Measurements from ENCODE around the gene PARD3. TPM values are rescaled to one million over a fixed set of nuclear protein-coding genes. Genes with fewer than 3 reads are reported as not detected.

The PARD3 gene
- total RNA-seq, 2 experiments from 2014 or later: 3.6 to 4.0 TPM

- CTCF ChIA-PET: no interaction called here
- no peak for DNase-seq
- no peaks in the 10 kb centered on the region for H3K27me3 Mint-ChIP-seq (ENCODE audit: low read depth)
- no peak overlapping the region for H3K27ac Mint-ChIP-seq
- intact Hi-C loops (cut with micrococcal nuclease): loop anchor here (10.0 kb wide), 2 partner anchors 752 to 992 kb away; no protein-coding TSS in a partner anchor
- no peaks in the 10 kb centered on the region for H3K36me3 Mint-ChIP-seq (ENCODE audit: low read depth)
- no peak overlapping the region for H3K4me3 Mint-ChIP-seq
- peaks cover 23% of the 10 kb centered on the region for H3K4me1 Mint-ChIP-seq (ENCODE audit: low read depth)
- no peaks in the 10 kb centered on the region for H3K9me3 Mint-ChIP-seq
Measured at GRCh38 chr10:34126371-34127151, 688.5 kb downstream of the PARD3 start.

DNA sequence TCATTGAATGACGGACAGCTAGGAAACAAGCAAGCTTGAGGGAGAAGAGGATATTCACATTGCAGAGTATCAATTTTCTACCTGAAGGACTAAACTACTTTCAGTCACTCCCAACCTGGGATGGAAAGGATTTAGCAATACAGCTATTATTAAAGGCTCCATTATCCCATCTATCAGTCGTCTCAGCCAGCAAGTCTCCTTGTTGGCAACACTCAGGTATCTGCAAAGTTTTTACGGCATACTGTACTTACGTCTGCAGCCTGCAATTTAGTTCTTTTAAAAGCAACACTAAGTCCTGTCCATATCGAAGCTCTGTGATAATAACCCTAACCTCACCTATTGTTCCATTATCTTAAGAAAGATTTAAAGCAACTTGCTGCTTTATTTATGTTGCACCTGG, 689.4 kb downstream of the PARD3 start:
- CTCF ChIA-PET: no interaction called here
- no peaks in the 10 kb centered on the region for H3K27me3 Mint-ChIP-seq (ENCODE audit: low read depth)
- H3K27ac Mint-ChIP-seq: no peak overlapping the region
- H3K36me3 Mint-ChIP-seq (ENCODE audit: low read depth): no peaks in the 10 kb centered on the region
- no peak overlapping the region for H3K4me3 Mint-ChIP-seq
- peaks cover 28% of the 10 kb centered on the region for H3K4me1 Mint-ChIP-seq (ENCODE audit: low read depth)
- intact Hi-C loops (cut with micrococcal nuclease): loop anchor here (10.0 kb wide), 2 partner anchors 751 to 991 kb away; no protein-coding TSS in a partner anchor
- no peaks in the 10 kb centered on the region for H3K9me3 Mint-ChIP-seq
- no peak for DNase-seq

GRCh38 chr10:34124522-34125035, 690.5 kb downstream of the PARD3 start:
- Mint-ChIP-seq H3K9me3 (no peaks in the 10 kb centered on the region), H3K27ac (no peak overlapping the region), H3K36me3 (ENCODE audit: low read depth) (no peaks in the 10 kb centered on the region), H3K4me3 (no peak overlapping the region), H3K4me1 (ENCODE audit: low read depth) (peaks cover 28% of the 10 kb centered on the region), H3K27me3 (ENCODE audit: low read depth) (no peaks in the 10 kb centered on the region)
- CTCF ChIA-PET: no interaction called here
- intact Hi-C loops (cut with micrococcal nuclease): loop anchor here (5.0 to 10.0 kb wide), 3 partner anchors 750 to 990 kb away; no protein-coding TSS in a partner anchor
- no peak for DNase-seq

DNA sequence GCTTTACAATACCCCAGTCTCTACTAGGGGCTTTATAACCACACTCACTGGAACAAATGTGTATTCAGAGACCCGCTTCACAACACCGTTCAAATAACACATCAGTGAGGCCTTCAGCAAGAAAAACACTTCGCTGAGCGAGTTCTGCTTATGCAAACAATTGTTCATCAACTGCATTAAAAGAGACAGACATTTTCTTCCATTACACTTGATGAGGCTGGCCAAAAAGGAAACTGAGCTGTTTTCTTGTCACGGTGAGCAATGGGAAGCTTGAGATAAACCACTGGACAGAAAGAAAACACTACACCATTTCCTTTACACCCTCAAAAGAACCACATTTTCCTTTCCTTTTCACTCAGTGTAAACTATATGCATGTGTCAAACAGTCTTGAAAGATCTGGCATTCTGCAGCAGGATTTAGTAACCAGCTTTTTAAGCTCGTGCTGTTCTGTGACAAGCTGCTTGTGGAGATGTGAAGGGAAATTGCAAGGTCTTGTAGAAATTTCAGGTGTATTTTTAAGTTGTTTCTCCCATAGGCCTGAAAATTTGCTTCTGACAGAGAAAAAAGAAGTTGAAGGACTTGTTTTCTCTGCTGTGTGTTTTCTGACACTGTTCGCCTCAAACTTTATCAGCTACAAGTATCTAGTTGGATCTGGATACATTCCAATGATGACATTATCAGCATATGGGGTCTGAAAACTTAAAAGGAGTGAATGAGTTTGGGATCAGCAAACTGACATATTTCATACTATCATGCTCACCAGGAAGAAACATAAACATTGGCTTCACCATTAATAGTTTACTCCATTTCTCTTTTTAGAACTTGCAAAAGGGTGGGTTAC, 693.1 kb downstream of the PARD3 start:
- peaks cover 28% of the 10 kb centered on the region for H3K4me1 Mint-ChIP-seq (ENCODE audit: low read depth)
- no peaks in the 10 kb centered on the region for H3K36me3 Mint-ChIP-seq (ENCODE audit: low read depth)
- CTCF ChIA-PET: no interaction called here
- H3K27ac Mint-ChIP-seq: peak overlapping the region; percentile 4
- no peaks in the 10 kb centered on the region for H3K9me3 Mint-ChIP-seq
- peak; percentile 41 for DNase-seq
- H3K4me3 Mint-ChIP-seq: no peak overlapping the region
- intact Hi-C loops (cut with micrococcal nuclease): loop anchor here (1.0 to 10.0 kb wide), 5 partner anchors 160 to 987 kb away; no protein-coding TSS in a partner anchor
- H3K27me3 Mint-ChIP-seq (ENCODE audit: low read depth): no peaks in the 10 kb centered on the region

GRCh38 chr10:34121125-34121753, 693.9 kb downstream of the PARD3 start:
- H3K27ac Mint-ChIP-seq: peak overlapping the region; percentile 4
- H3K4me3 Mint-ChIP-seq: no peak overlapping the region
- H3K36me3 Mint-ChIP-seq (ENCODE audit: low read depth): no peaks in the 10 kb centered on the region
- no peaks in the 10 kb centered on the region for H3K27me3 Mint-ChIP-seq (ENCODE audit: low read depth)
- no peak for DNase-seq
- peaks cover 28% of the 10 kb centered on the region for H3K4me1 Mint-ChIP-seq (ENCODE audit: low read depth)
- intact Hi-C loops (cut with micrococcal nuclease): loop anchor here (5.0 to 10.0 kb wide), 3 partner anchors 746 to 986 kb away; no protein-coding TSS in a partner anchor
- no peaks in the 10 kb centered on the region for H3K9me3 Mint-ChIP-seq
- CTCF ChIA-PET: no interaction called here

DNA sequence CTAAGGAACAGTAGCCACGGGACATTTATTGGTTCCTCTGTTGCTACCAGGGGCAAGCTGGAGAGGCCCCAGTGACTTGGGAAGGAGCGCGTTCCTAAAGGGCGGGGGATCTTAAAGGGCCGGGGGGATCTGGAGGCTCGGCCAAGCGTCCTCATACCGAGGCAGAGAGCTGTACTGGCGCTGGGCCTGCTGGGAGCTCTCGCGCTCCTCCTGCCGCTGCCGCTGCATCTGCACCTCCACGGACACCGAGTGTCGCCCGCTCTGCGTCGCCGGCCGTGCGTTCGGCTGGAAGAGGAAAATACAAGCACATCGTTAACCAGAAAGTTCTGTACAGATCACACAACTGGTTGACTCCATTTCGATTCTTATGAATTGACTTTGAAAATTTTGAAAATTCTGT, 695.6 kb downstream of the PARD3 start:
- no peaks in the 10 kb centered on the region for H3K27me3 Mint-ChIP-seq (ENCODE audit: low read depth)
- H3K27ac Mint-ChIP-seq: no peak overlapping the region
- no peaks in the 10 kb centered on the region for H3K36me3 Mint-ChIP-seq (ENCODE audit: low read depth)
- CTCF ChIA-PET: no interaction called here
- H3K4me1 Mint-ChIP-seq (ENCODE audit: low read depth): peaks cover 25% of the 10 kb centered on the region
- intact Hi-C loops (cut with micrococcal nuclease): no loop called here
- H3K9me3 Mint-ChIP-seq: no peaks in the 10 kb centered on the region
- DNase-seq: no peak
- H3K4me3 Mint-ChIP-seq: no peak overlapping the region

DNA sequence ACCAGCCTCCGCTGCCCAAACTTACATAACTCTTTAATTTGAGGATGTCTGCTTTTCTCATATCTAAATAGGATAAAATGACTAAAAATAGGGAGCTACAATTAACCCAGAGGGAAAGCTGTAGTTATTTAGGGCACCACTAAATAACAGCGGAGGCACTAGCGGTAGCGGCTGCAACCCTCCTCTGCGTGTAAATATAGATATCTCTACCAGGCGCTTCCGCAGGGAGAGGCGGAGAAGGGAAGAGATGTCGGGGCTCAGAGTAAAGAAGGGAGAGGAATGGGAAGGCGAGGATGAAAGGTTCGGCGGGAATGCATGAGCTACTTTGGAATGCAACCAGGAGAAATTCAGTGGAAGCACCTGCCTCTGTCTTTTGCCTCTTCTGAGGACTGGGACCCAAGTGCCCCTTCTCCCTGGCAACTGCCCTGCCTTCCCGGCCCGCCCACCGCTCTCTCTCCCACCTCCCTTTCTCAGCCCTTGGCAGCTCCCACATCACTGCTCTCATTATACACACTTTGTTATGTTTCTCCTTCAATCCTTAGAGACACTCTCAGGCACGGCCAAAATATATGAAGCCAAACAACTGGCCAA, 698.3 kb downstream of the PARD3 start:
- no peak overlapping the region for H3K4me3 Mint-ChIP-seq
- intact Hi-C loops (cut with micrococcal nuclease): no loop called here
- no peaks in the 10 kb centered on the region for H3K36me3 Mint-ChIP-seq (ENCODE audit: low read depth)
- peaks cover 8% of the 10 kb centered on the region for H3K4me1 Mint-ChIP-seq (ENCODE audit: low read depth)
- no peaks in the 10 kb centered on the region for H3K27me3 Mint-ChIP-seq (ENCODE audit: low read depth)
- DNase-seq: no peak
- no peak overlapping the region for H3K27ac Mint-ChIP-seq
- H3K9me3 Mint-ChIP-seq: no peaks in the 10 kb centered on the region
- CTCF ChIA-PET: no interaction called here

- Mint-ChIP-seq H3K27me3 (ENCODE audit: low read depth) (no peaks in the 10 kb centered on the region), H3K36me3 (ENCODE audit: low read depth) (no peaks in the 10 kb centered on the region), H3K9me3 (no peaks in the 10 kb centered on the region), H3K27ac (no peak overlapping the region), H3K4me1 (ENCODE audit: low read depth) (peaks cover 2% of the 10 kb centered on the region), H3K4me3 (no peak overlapping the region)
- no peak for DNase-seq
- intact Hi-C loops (cut with micrococcal nuclease): no loop called here
- CTCF ChIA-PET: no interaction called here
Measured at GRCh38 chr10:34116220-34116641, 698.9 kb downstream of the PARD3 start.

GRCh38 chr10:34114914-34115313, 700.2 kb downstream of the PARD3 start:
- H3K4me1 Mint-ChIP-seq (ENCODE audit: low read depth): no peaks in the 10 kb centered on the region
- no peaks in the 10 kb centered on the region for H3K36me3 Mint-ChIP-seq (ENCODE audit: low read depth)
- CTCF ChIA-PET: no interaction called here
- H3K27me3 Mint-ChIP-seq (ENCODE audit: low read depth): no peaks in the 10 kb centered on the region
- H3K4me3 Mint-ChIP-seq: no peak overlapping the region
- intact Hi-C loops (cut with micrococcal nuclease): no loop called here
- H3K27ac Mint-ChIP-seq: no peak overlapping the region
- no peak for DNase-seq
- H3K9me3 Mint-ChIP-seq: no peaks in the 10 kb centered on the region

DNA sequence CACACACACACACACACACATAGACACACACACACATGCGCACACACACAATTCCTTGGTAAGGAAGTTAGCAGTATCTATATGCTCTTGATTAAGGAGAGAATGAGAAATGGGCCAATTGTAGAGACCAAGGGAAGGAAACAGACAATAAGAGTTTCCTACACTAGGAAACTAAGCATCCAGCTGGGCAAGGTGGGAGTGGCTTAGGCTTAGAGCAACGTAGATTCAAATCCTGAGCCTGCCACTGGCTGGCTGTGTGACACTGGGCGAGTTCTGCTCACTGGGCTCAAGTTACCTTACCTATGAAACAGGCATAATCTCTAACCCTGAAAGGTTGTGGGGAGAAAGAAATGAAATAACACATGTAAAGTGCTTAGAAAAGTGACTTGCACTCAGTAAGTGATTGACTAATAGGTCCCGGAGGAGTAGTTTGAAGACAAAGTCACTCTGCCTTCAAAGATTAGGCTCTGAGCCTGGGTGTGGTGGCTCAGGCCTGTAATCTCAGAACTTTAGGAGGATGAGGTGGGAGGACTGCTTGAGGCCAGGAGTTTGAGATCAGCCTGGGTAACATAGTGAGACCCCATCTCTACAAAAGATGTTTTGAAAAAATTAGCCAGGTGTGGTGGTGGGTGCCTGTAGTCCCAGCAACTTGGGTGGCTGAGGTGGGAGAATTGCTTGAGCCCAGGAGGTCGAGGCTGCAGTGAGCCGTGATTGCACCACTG, 701.4 kb downstream of the PARD3 start:
- Mint-ChIP-seq H3K36me3 (ENCODE audit: low read depth) (no peaks in the 10 kb centered on the region), H3K4me3 (no peak overlapping the region), H3K27ac (no peak overlapping the region), H3K9me3 (no peaks in the 10 kb centered on the region), H3K27me3 (ENCODE audit: low read depth) (no peaks in the 10 kb centered on the region), H3K4me1 (ENCODE audit: low read depth) (no peaks in the 10 kb centered on the region)
- CTCF ChIA-PET: interaction anchor here (0.5 kb wide), 1 partner anchor 374 kb away, joined by 4 read pairs; no protein-coding TSS in a partner anchor
- intact Hi-C loops (cut with micrococcal nuclease): no loop called here
- no peak for DNase-seq

GRCh38 chr10:34112171-34112782, 702.8 kb downstream of the PARD3 start:
- CTCF ChIA-PET: no interaction called here
- Mint-ChIP-seq H3K27me3 (ENCODE audit: low read depth) (peaks cover 2% of the 10 kb centered on the region), H3K4me3 (no peak overlapping the region), H3K9me3 (no peaks in the 10 kb centered on the region), H3K36me3 (ENCODE audit: low read depth) (no peaks in the 10 kb centered on the region), H3K4me1 (ENCODE audit: low read depth) (no peaks in the 10 kb centered on the region), H3K27ac (no peak overlapping the region)
- DNase-seq: no peak
- intact Hi-C loops (cut with micrococcal nuclease): no loop called here

All from activated naive CD4-positive, alpha-beta T cell treated with anti-CD3 and anti-CD28 coated beads for 36 hours (primary cell).